Melanocyte of skin (primary cell): ENCODE measurements around the gene HELZ. TPM values are rescaled to one million over a fixed set of nuclear protein-coding genes. Genes with fewer than 3 reads are reported as not detected.

ENCODE experiments used
- small RNA-seq, 2 donors: library from RNA; depleted of rRNA; stranded (forward); fragments of <200 nt; gene quantifications; one replicate each; pipeline ENCODE3, GENCODE V24; 2012
- total RNA-seq, 2 donors: library from RNA; depleted of rRNA; stranded (reverse); fragments of >200 nt; gene quantifications; 2 replicates each; pipeline ENCODE4 v1.2.3, GENCODE V29; 2012

The HELZ gene
- total RNA-seq, result 10 to 100 TPM; 62.3 to 91.2 TPM

GRCh38 chr17:67245073-67245693, at the start of gene HELZ:
HELZ (minus strand) TSS chr17:67245196; CDS start chr17:67218804, 26,392 bp downstream.

GRCh38 chr17:67044016-67044772, 200.8 kb downstream of the HELZ start, which contains the start of gene CACNG1:
CACNG1 (plus strand) TSS chr17:67044554; CDS start chr17:67044661, 107 bp downstream.

Small RNA genes lying within 50 kb of the gene (small RNA-seq; reads per million reads assigned to genes)
- gene AC007448.1 (0 reads per million in 2 donors), gene RF00393 (0 reads per million in 2 donors), gene RNA5SP447 (0 reads per million in 2 donors)

Other genes with a start within 250 kb of the HELZ start
- not detected for gene CACNG1, start 200.6 kb downstream of the HELZ start, total RNA-seq
- gene PSMD12, start 121.4 kb upstream of the HELZ start, total RNA-seq, result 10 to 100 TPM; 14.8 to 21.0 TPM
- 1 to 10 TPM; 3.0 to 4.8 TPM for gene PITPNC1, start 132.1 kb upstream of the HELZ start, total RNA-seq